OCI-LY3 (cell line): ENCODE results near the gene TRMU.

ENCODE experiments used
- H2AFZ ChIP-seq: fragments of 200-600, 300-600 bp; shearing (Covaris generic); 2 replicates; pipeline ENCODE4 v1.6.0; 2014; ENCODE audit warnings: antibody characterized with exemption, low read depth, low read length
- H3K27ac ChIP-seq: fragments of 200-600, 300-600 bp; sonication (generic); 2 replicates; pipeline ENCODE4 v1.5.1; 2014; ENCODE audit warnings: mild to moderate bottlenecking, low read length, moderate library complexity, mixed read lengths
- H3K27me3 ChIP-seq: fragments of 200-600, 300-600 bp; sonication (generic); 2 replicates; pipeline ENCODE4 v1.6.1; 2014; ENCODE audit warnings: low read depth, low read length, mixed read lengths
- H3K36me3 ChIP-seq: fragments of 200-600, 300-600 bp; sonication (generic); replicated peaks from 2 replicates; pipeline ENCODE3; 2014; ENCODE audit warnings: low read depth, low read length, mixed read lengths
- H3K4me1 ChIP-seq: fragments of 300-600, 200-600 bp; sonication (generic); 2 replicates; pipeline ENCODE4 v1.6.1; 2014; ENCODE audit warnings: low read length, mixed read lengths
- H3K4me2 ChIP-seq: fragments of 200-600, 300-600 bp; sonication (generic); 2 replicates; pipeline ENCODE4 v1.6.1; 2014; ENCODE audit warnings: low read length, mixed read lengths
- H3K4me3 ChIP-seq: fragments of 300-600, 200-600 bp; sonication (generic); 2 replicates; pipeline ENCODE4 v1.5.1; 2014; ENCODE audit warnings: antibody characterized with exemption, mild to moderate bottlenecking, low read length, moderate library complexity
- H3K79me2 ChIP-seq: fragments of 300-600, 200-600 bp; shearing (Covaris generic); 2 replicates; pipeline ENCODE4 v1.6.1; 2014; ENCODE audit warnings: mild to moderate bottlenecking, low read length, mixed read lengths
- H3K9ac ChIP-seq: fragments of 300-600, 200-600 bp; shearing (Covaris generic); 2 replicates; pipeline ENCODE4 v1.6.0; 2014; ENCODE audit warnings: mild to moderate bottlenecking, low read length, moderate library complexity
- H3K9me3 ChIP-seq: fragments of 200-600, 300-600 bp; shearing (Covaris generic); 2 replicates; pipeline ENCODE4 v1.6.1; 2014; ENCODE audit warnings: low read length, mixed read lengths; ENCODE audit not compliant: insufficient read depth
- H4K20me1 ChIP-seq: fragments of 200-600, 300-600 bp; sonication (generic); 2 replicates; pipeline ENCODE4 v1.6.1; 2016; ENCODE audit warnings: low read length, mixed read lengths; ENCODE audit not compliant: insufficient read depth
- CTCF ChIP-seq: fragments of 200-600, 300-600 bp; sonication (generic); IDR thresholded peaks from 2 replicates; pipeline ENCODE4 v1.5.1; 2014; ENCODE audit warnings: antibody characterized with exemption, low read length, low read depth
- EZH2phosphoT487 ChIP-seq: fragments of 200-600 bp; shearing (Covaris generic); IDR thresholded peaks from 2 replicates; pipeline ENCODE4 v1.6.1; 2018; ENCODE audit warnings: antibody characterized with exemption, mixed run types, low read depth

TRMU gene

GRCh38 chr22:46390652-46391301, 55.3 kb downstream of the TRMU start:
- Histone ChIP-seq H3K36me3 (no peaks in the 10 kb centered on the region), H3K27ac (no peak overlapping the region), H2AFZ (no peak overlapping the region), H3K4me3 (no peak overlapping the region), H3K9ac (no peak overlapping the region), H3K27me3 (peaks cover 3% of the 10 kb centered on the region; the same call in 1 of the 2 replicates), H3K9me3 (no peaks in the 10 kb centered on the region), H3K79me2 (no peaks in the 10 kb centered on the region), H4K20me1 (no peaks in the 10 kb centered on the region), H3K4me1 (no peaks in the 10 kb centered on the region), H3K4me2 (no peak overlapping the region)
- no peak for TF ChIP-seq CTCF
- TF ChIP-seq EZH2phosphoT487 = no peak

- no peaks in the 10 kb centered on the region for H3K4me1 ChIP-seq
- no peak overlapping the region for H3K4me2 ChIP-seq
- no peak overlapping the region for H3K4me3 ChIP-seq
- no peaks in the 10 kb centered on the region for H3K36me3 ChIP-seq
- no peak overlapping the region for H3K9ac ChIP-seq
- no peaks in the 10 kb centered on the region for H4K20me1 ChIP-seq
- H3K27ac ChIP-seq = no peak overlapping the region
- H3K27me3 ChIP-seq = peaks cover 3% of the 10 kb centered on the region; the same call in 1 of the 2 replicates
- H3K79me2 ChIP-seq = no peaks in the 10 kb centered on the region
- TF ChIP-seq EZH2phosphoT487 (no peak), CTCF (no peak)
- H3K9me3 ChIP-seq = no peaks in the 10 kb centered on the region
- H2AFZ ChIP-seq = no peak overlapping the region
These were observed 56.1 kb downstream of the TRMU start for GRCh38 chr22:46391486-46392136.

GRCh38 chr22:46392137-46392844, 56.8 kb downstream of the TRMU start:
- H3K36me3 ChIP-seq = no peaks in the 10 kb centered on the region
- H2AFZ ChIP-seq = no peak overlapping the region
- H3K4me1 ChIP-seq = no peaks in the 10 kb centered on the region
- no peaks in the 10 kb centered on the region for H3K79me2 ChIP-seq
- H3K4me2 ChIP-seq = no peak overlapping the region
- H4K20me1 ChIP-seq = no peaks in the 10 kb centered on the region
- H3K9me3 ChIP-seq = no peaks in the 10 kb centered on the region
- H3K4me3 ChIP-seq = no peak overlapping the region
- TF ChIP-seq CTCF (no peak), EZH2phosphoT487 (no peak)
- peaks cover 3% of the 10 kb centered on the region; the same call in 1 of the 2 replicates for H3K27me3 ChIP-seq
- H3K27ac ChIP-seq = no peak overlapping the region
- no peak overlapping the region for H3K9ac ChIP-seq

- H3K9ac ChIP-seq = no peak overlapping the region
- no peak for TF ChIP-seq CTCF
- no peak for TF ChIP-seq EZH2phosphoT487
- H3K79me2 ChIP-seq = no peaks in the 10 kb centered on the region
- no peak overlapping the region for H3K4me2 ChIP-seq
- no peak overlapping the region for H3K4me3 ChIP-seq
- H3K4me1 ChIP-seq = no peaks in the 10 kb centered on the region
- H3K27me3 ChIP-seq = peaks cover 3% of the 10 kb centered on the region; the same call in 1 of the 2 replicates
- no peak overlapping the region for H2AFZ ChIP-seq
- no peak overlapping the region for H3K27ac ChIP-seq
- no peaks in the 10 kb centered on the region for H3K36me3 ChIP-seq
- no peaks in the 10 kb centered on the region for H3K9me3 ChIP-seq
- H4K20me1 ChIP-seq = no peaks in the 10 kb centered on the region
These were observed 58.4 kb downstream of the TRMU start for GRCh38 chr22:46393873-46394272.
